Stimulated activated CD8-positive, alpha-beta memory T cell treated with anti-CD3 and anti-CD28 coated beads, Interleukin-4, amount 100 ng/mL, for 24 hours (primary cell): ENCODE results near the gene LRRC14B.
"Not testable (repeated sequence)": the region's sequence is repeated elsewhere in the genome, so short reads cannot be mapped to it uniquely, and the experiment has no call there.

Experiments
- DNase-seq: peaks from one replicate; pipeline ENCODE4 v3.0.0-alpha.2; 2020; ENCODE audit warnings: low read depth

Gene LRRC14B

GRCh38 chr5:192691-192969, 1.3 kb downstream of the LRRC14B start:
- no peak for DNase-seq

GRCh38 chr5:192970-193831, 1.9 kb downstream of the LRRC14B start:
- DNase-seq: no peak

GRCh38 chr5:194102-194501, 2.8 kb downstream of the LRRC14B start:
- no peak for DNase-seq

- DNase-seq: no peak
These were observed 3.4 kb downstream of the LRRC14B start for GRCh38 chr5:194603-195209.

- DNase-seq: no peak
These were observed 4.3 kb downstream of the LRRC14B start for GRCh38 chr5:195401-196160.

GRCh38 chr5:196350-196749, 5.1 kb downstream of the LRRC14B start:
- DNase-seq: no peak

- not testable (repeated sequence) for DNase-seq
These were observed 5.7 kb downstream of the LRRC14B start for GRCh38 chr5:197031-197430.

GRCh38 chr5:197892-198489, 6.7 kb downstream of the LRRC14B start:
- no peak for DNase-seq

- DNase-seq: no peak
These were observed 7.4 kb downstream of the LRRC14B start for GRCh38 chr5:198516-199196.

GRCh38 chr5:199197-199949, 8.1 kb downstream of the LRRC14B start:
- DNase-seq: no peak

GRCh38 chr5:199950-200645, 8.8 kb downstream of the LRRC14B start:
- no peak for DNase-seq

- no peak for DNase-seq
These were observed 9.7 kb downstream of the LRRC14B start for GRCh38 chr5:200985-201384.

GRCh38 chr5:201672-202071, 10.4 kb downstream of the LRRC14B start:
- DNase-seq: no peak

- no peak for DNase-seq
These were observed 12.1 kb downstream of the LRRC14B start for GRCh38 chr5:203246-203930.

- no peak for DNase-seq
These were observed 12.7 kb downstream of the LRRC14B start for GRCh38 chr5:204001-204400.

- DNase-seq: no peak
These were observed 13.2 kb downstream of the LRRC14B start for GRCh38 chr5:204462-204861.

GRCh38 chr5:204966-205670, 13.8 kb downstream of the LRRC14B start:
- no peak for DNase-seq

GRCh38 chr5:206406-206805, 15.1 kb downstream of the LRRC14B start:
- DNase-seq: no peak

- DNase-seq: no peak
These were observed 15.7 kb downstream of the LRRC14B start for GRCh38 chr5:206927-207536.
